ENCODE measurements around the gene GAN. TPM values are rescaled to one million over a fixed set of nuclear protein-coding genes. Genes with fewer than 3 reads are reported as not detected.

GAN gene, protein sequence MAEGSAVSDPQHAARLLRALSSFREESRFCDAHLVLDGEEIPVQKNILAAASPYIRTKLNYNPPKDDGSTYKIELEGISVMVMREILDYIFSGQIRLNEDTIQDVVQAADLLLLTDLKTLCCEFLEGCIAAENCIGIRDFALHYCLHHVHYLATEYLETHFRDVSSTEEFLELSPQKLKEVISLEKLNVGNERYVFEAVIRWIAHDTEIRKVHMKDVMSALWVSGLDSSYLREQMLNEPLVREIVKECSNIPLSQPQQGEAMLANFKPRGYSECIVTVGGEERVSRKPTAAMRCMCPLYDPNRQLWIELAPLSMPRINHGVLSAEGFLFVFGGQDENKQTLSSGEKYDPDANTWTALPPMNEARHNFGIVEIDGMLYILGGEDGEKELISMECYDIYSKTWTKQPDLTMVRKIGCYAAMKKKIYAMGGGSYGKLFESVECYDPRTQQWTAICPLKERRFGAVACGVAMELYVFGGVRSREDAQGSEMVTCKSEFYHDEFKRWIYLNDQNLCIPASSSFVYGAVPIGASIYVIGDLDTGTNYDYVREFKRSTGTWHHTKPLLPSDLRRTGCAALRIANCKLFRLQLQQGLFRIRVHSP
- 7.7 and 9.2 TPM in 2 replicates for total RNA-seq

DNA sequence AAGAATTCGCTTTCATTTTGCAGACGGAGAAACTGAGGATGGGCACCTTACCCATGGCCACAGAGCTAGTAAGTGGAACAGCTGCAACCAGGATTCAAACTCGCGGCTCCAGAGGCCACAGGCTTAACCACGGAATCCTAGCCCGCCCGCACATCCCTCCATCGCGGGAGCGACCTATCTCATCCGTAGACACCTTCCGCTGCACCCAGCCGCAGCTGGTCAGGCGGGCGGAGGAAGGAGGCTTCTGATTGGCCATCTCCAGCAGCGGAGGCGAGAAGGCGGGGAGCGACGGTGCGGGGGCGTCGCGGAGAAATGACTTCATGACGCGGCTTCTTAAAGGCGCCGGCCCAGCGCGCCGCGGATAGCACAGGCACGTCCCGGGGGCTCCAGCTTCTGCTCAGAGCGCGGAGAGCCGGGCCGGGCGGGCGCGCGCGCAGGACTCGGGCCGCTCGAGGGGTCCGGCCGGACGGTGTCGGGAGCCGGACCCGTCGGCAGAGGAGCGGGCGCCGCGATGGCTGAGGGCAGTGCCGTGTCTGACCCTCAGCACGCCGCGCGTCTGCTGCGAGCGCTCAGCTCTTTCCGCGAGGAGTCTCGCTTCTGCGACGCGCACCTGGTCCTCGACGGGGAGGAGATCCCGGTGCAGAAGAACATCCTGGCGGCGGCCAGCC is at the start of gene GAN:
TSS of gene GAN (plus strand) at position 360 of the 668 bp plus-strand sequence. CDS start at position 512, 152 bp downstream.

Other genes with a start within 250 kb of the GAN start
- gene C16orf46, start 237.7 kb upstream of the GAN start, total RNA-seq = 0.32 and 0.73 TPM in 2 replicates
- gene GCSH, start 218.6 kb upstream of the GAN start, total RNA-seq = 8.0 and 8.1 TPM in 2 replicates
- gene BCO1, start 76.3 kb upstream of the GAN start, total RNA-seq = 0.16 and 0.49 TPM in 2 replicates
- gene CMIP, start 129.8 kb downstream of the GAN start, total RNA-seq = 7.7 and 9.6 TPM in 2 replicates

Data from hair follicle dermal papilla cell (primary cell).